Measurements from ENCODE around the gene WDR26. TPM values are rescaled to one million over a fixed set of nuclear protein-coding genes. Genes with fewer than 3 reads are reported as not detected.
A peak's percentile ranks its signal among the peaks of the same experiment; 100 is the strongest.
"Not testable (repeated sequence)": the region's sequence is repeated elsewhere in the genome, so short reads cannot be mapped to it uniquely, and the experiment has no call there.

The WDR26 gene
- total RNA-seq, 1 donor from 2014 or later, result 38.8 TPM

- TF ChIP-seq, protein P1, sequence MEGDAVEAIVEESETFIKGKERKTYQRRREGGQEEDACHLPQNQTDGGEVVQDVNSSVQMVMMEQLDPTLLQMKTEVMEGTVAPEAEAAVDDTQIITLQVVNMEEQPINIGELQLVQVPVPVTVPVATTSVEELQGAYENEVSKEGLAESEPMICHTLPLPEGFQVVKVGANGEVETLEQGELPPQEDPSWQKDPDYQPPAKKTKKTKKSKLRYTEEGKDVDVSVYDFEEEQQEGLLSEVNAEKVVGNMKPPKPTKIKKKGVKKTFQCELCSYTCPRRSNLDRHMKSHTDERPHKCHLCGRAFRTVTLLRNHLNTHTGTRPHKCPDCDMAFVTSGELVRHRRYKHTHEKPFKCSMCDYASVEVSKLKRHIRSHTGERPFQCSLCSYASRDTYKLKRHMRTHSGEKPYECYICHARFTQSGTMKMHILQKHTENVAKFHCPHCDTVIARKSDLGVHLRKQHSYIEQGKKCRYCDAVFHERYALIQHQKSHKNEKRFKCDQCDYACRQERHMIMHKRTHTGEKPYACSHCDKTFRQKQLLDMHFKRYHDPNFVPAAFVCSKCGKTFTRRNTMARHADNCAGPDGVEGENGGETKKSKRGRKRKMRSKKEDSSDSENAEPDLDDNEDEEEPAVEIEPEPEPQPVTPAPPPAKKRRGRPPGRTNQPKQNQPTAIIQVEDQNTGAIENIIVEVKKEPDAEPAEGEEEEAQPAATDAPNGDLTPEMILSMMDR (IDR thresholded peaks at IDR 0.05; ENCODE audit: insufficient read depth, low read length, poor library complexity, severe bottlenecking), result no peak
- peak overlapping the region; percentile 79 for H3K4me3 ChIP-seq (ENCODE audit: low read depth, low read length)
These were observed 76.4 kb downstream of the WDR26 start for GRCh38 chr1:224358237-224358636.

GRCh38 chr1:224357626-224358124, 76.9 kb downstream of the WDR26 start:
- Histone ChIP-seq H3K27me3 (ENCODE audit: control insufficient read depth, insufficient read depth, low read length) (no peaks in the 10 kb centered on the region), H3K4me3 (ENCODE audit: low read depth, low read length) (peak overlapping the region; percentile 79), H3K36me3 (ENCODE audit: control insufficient read depth, insufficient read depth, low read length) (no peaks in the 10 kb centered on the region)
- TF ChIP-seq, protein P1 (IDR thresholded peaks at IDR 0.05; ENCODE audit: insufficient read depth, low read length, poor library complexity, severe bottlenecking), result no peak
- no peak for DNase-seq (ENCODE audit: low read depth)

More at GRCh38 chr1:224358237-224358636, 76.4 kb downstream of the WDR26 start:
- H3K27me3 ChIP-seq (ENCODE audit: control insufficient read depth, insufficient read depth, low read length), result no peaks in the 10 kb centered on the region
- H3K36me3 ChIP-seq (ENCODE audit: control insufficient read depth, insufficient read depth, low read length), result no peaks in the 10 kb centered on the region
- no peak for DNase-seq (ENCODE audit: low read depth)

DNA sequence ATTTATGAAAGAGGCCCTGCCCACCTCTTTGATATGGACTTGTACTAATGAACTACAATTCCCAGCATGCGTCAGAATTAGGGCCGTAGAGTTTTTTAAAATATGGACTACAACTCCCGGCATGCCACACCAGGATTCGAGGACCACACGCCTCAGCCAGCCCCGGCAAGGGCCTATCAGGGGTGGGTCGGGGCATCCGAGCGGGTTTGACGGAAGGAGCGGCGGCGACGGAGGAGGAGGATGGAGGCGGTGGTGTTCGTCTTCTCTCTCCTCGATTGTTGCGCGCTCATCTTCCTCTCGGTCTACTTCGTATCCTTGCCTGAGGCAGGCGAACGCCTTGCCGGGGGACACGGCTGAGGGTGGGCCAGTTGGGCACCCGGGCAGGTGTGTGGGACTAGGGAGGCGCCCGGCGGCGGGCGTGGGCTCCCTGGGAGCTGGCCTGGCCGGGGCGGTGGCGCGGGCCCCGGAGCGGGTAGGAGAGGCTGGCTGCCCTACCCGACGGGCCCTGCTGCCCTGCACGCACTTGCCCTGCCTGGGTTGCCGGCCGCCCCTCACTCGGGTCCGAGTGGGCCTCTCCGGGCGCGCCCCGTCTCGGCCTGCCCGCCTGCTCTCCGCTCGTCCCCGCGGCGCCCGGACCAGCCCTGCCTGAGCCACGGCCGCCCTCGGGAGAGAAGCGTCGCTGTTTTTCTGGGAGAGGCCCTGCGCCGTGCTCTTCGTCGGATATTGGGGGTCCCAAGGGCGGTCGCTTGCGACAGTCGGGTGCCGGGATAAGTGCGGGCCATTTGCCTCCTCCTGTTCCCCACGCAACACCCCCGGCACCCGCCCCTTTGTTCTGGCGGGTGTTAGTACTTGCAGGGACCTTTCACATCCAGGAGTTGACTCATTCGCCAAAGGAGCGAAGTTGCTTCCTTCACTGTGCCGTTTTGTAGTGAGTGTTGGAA, 77.6 kb downstream of the WDR26 start, which contains the start of gene CNIH4:
CNIH4 (plus strand) TSS at position 195 of the 941 bp plus-strand sequence; CDS start at position 241, 46 bp downstream.
- TF ChIP-seq, protein P1 (IDR thresholded peaks at IDR 0.05; ENCODE audit: insufficient read depth, low read length, poor library complexity, severe bottlenecking), result no peak
- peak within 1 kb of the TSS; percentile 79 for H3K4me3 ChIP-seq (ENCODE audit: low read depth, low read length)
- no peaks in the 10 kb centered on the region for H3K27me3 ChIP-seq (ENCODE audit: control insufficient read depth, insufficient read depth, low read length)
- peak; percentile 92 for DNase-seq (ENCODE audit: low read depth)
- H3K36me3 ChIP-seq (ENCODE audit: control insufficient read depth, insufficient read depth, low read length), result no peaks in the 10 kb centered on the region

GRCh38 chr1:224353975-224354925, 80.3 kb downstream of the WDR26 start:
- no peak overlapping the region for H3K4me3 ChIP-seq (ENCODE audit: low read depth, low read length)
- DNase-seq (ENCODE audit: low read depth), result no peak
- H3K36me3 ChIP-seq (ENCODE audit: control insufficient read depth, insufficient read depth, low read length), result no peaks in the 10 kb centered on the region
- no peaks in the 10 kb centered on the region for H3K27me3 ChIP-seq (ENCODE audit: control insufficient read depth, insufficient read depth, low read length)
- TF ChIP-seq, protein P1 (IDR thresholded peaks at IDR 0.05; ENCODE audit: insufficient read depth, low read length, poor library complexity, severe bottlenecking), result no peak

DNA sequence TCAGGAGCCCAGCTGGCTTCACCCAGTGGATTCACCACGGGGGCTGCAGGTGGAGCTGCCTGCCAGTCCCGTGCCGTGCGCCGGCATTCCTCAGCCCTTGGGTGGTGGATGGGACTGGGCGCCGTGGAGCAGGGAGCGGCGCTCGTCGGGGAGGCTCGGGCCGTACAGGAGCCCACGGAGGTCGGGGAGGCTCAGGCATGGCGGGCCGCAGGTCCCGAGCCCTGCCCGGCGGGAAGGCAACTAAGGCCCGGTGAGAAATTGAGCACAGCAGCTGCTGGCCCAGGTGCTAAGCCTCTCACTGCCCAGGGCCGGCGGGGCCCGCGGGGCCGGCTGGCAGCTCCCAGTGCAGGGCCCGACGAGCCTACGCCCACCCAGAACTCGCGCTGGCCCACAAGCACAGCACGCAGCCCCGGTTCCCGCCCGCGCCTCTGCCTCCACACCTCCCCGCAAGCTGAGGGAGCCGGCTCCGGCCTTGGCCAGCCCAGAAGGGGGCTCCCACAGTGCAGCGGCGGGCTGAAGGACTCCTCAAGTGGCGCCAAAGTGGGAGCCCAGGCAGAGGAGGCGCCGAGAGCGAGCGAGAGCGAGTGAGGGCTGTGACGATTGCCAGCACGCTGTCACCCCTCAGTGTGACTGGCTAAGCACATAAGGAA, 82.0 kb downstream of the WDR26 start:
- H3K27me3 ChIP-seq (ENCODE audit: control insufficient read depth, insufficient read depth, low read length); DNase-seq (ENCODE audit: low read depth); H3K36me3 ChIP-seq (ENCODE audit: control insufficient read depth, insufficient read depth, low read length); H3K4me3 ChIP-seq (ENCODE audit: low read depth, low read length): not testable (repeated sequence)

DNA sequence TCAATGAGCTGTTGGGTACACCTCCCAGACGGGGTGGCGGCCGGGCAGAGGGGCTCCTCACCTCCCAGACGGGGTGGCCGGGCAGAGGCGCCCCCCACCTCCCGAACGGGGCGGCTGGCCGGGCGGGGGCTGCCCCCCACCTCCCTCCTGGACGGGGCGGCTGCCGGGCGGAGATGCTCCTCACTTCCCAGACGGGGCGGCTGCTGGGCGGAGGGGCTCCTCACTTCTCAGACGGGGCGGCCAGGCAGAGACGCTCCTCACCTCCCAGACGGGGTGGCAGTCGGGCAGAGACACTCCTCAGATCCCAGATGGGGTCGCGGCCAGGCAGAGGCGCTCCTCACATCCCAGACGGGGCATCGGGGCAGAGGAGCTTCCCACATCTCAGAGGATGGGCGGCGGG, 84.9 kb downstream of the WDR26 start:
- not testable (repeated sequence) for H3K27me3 ChIP-seq (ENCODE audit: control insufficient read depth, insufficient read depth, low read length); DNase-seq (ENCODE audit: low read depth); H3K36me3 ChIP-seq (ENCODE audit: control insufficient read depth, insufficient read depth, low read length); H3K4me3 ChIP-seq (ENCODE audit: low read depth, low read length)
